Measurements from ENCODE around the gene SCG5.
"Not testable (repeated sequence)": the region's sequence is repeated elsewhere in the genome, so short reads cannot be mapped to it uniquely, and the experiment has no call there.

DNA sequence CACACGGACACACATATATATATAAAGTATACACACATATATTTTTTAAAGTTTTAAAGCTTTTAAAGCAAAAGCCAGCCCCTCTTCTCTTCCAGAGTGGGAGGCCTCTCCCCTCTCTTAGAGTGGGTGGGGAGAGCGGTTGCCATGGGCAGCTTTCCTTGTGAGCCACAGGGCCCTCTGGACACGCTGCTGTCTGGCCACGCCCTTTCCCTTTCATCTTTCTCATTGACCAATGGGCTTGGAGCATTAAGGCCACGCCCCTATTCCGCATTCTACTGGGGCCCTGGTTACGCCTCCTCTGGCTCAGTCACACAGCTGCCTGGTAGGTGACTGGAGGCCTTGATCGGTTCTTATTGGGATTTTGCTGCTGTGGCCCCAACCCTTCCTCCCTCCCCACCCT, 48.4 kb upstream of the SCG5 start, which contains the start of gene GOLGA8N:
- TF ChIP-seq, protein P1, sequence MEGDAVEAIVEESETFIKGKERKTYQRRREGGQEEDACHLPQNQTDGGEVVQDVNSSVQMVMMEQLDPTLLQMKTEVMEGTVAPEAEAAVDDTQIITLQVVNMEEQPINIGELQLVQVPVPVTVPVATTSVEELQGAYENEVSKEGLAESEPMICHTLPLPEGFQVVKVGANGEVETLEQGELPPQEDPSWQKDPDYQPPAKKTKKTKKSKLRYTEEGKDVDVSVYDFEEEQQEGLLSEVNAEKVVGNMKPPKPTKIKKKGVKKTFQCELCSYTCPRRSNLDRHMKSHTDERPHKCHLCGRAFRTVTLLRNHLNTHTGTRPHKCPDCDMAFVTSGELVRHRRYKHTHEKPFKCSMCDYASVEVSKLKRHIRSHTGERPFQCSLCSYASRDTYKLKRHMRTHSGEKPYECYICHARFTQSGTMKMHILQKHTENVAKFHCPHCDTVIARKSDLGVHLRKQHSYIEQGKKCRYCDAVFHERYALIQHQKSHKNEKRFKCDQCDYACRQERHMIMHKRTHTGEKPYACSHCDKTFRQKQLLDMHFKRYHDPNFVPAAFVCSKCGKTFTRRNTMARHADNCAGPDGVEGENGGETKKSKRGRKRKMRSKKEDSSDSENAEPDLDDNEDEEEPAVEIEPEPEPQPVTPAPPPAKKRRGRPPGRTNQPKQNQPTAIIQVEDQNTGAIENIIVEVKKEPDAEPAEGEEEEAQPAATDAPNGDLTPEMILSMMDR (IDR thresholded peaks at IDR 0.05): not testable (repeated sequence)
- TF ChIP-seq FOXM1 (IDR thresholded peaks at IDR 0.05; ENCODE audit: low read depth); RCOR1 (IDR thresholded peaks at IDR 0.05; ENCODE audit: low read length); TAF1 (IDR thresholded peaks at IDR 0.05; ENCODE audit: borderline replicate concordance, low read depth, low read length); CHD2 (IDR thresholded peaks at IDR 0.05; ENCODE audit: low read length, partially characterized antibody); GABPA (IDR thresholded peaks at IDR 0.05; ENCODE audit: low read depth); RFX5 (IDR thresholded peaks at IDR 0.05; ENCODE audit: low read length); EZH2phosphoT487 (IDR thresholded peaks at IDR 0.05; ENCODE audit: borderline replicate concordance, low read depth); YY1 (IDR thresholded peaks at IDR 0.05; ENCODE audit: low read depth); SIN3A (IDR thresholded peaks at IDR 0.05; ENCODE audit: borderline replicate concordance, low read depth, low read length); JUND (IDR thresholded peaks at IDR 0.05); POLR2AphosphoS5 (IDR thresholded peaks at IDR 0.05; ENCODE audit: low read depth, low read length): not testable (repeated sequence)

All from SK-N-SH (cell line).